Measurements from ENCODE around the gene VARS2. TPM values are rescaled to one million over a fixed set of nuclear protein-coding genes. Genes with fewer than 3 reads are reported as not detected.
"Not testable (repeated sequence)": the region's sequence is repeated elsewhere in the genome, so short reads cannot be mapped to it uniquely, and the experiment has no call there.

VARS2 gene
- total RNA-seq, 1 donor from 2014 or later, result 23.5 TPM

DNA sequence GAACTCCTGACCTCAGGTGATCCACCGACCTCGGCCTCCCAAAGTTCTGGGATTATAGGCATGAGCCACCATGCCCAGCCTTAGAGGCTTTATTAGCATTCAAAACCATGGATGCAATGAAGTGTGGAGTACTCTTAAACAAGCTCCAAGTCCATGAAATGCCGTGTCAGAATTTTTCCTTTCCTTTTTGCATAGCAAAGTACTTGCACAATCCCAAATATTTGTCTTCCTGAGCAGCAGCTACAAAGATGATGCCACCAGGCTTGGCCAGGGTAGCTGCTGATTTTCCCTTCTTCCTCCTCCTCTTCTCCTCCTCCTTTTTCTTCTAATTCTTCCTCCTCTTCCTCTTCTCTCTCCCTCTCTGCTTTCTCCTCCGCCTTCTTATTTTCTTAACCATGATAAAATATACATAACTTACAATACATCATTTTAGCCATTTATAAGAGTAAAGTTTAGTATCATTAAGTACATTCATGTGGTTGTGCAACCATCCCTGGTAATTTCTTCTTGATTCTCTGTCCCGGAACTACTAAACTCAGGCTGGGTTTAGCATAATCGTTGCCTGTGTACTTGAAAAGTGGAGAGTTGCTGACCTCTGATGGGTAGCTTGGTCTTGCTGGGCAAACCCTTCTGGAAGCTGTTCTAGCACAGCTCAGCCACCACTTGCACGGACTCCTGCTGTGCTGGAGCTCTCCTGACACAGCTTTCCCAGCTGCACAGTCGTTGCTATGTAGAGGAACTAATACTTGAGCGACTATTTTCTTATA, 47.1 kb downstream of the VARS2 start:
- DNase-seq (ENCODE audit: low spot score), result no peak

DNA sequence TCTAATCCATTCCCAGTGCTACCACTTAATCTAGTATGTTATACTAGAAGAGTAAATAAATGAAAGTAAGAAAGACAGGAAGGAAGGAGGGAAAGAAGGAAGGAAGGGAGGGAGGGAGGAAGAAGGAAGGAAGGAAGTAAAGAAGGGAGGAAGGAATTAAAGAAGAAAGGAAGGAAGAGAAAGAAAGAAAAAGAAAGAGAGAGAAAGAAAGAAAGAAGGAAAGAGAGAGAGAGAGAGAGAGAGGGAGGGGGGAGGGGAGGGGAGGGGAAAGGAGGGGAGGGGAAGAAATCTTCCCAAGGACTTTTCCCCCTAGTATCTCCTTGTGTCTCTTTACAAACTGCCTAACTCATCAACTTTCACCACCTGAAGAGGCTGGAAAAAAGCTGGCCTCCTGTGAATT, 48.7 kb downstream of the VARS2 start:
- no peak for DNase-seq (ENCODE audit: low spot score)

GRCh38 chr6:30963641-30964040, 49.6 kb downstream of the VARS2 start:
- no peak for DNase-seq (ENCODE audit: low spot score)

- no peak for DNase-seq (ENCODE audit: low spot score)
Measured at GRCh38 chr6:30964075-30964474, 50.0 kb downstream of the VARS2 start.

DNA sequence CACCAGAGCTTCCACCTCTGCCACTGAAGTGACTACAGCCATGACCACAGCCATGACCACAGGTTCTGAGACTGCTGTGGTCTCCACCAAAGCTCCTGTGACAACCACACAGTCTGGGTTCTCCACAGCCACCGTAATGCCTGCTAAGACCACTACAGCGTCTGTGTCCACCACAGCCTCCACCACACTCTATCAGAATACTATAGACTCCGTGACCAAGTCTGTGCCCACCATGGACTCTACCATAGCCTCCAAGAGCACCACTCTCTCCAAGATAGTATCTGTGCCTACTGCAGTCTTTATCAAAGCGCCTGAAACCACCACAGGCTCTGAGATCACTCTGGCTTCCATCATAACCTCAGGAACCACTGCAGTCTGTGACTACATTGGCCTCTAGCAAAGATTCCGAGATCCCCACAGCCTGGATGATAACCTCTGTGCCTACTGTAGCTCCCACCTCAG, 51.1 kb downstream of the VARS2 start:
- no peak for DNase-seq (ENCODE audit: low spot score)

DNA sequence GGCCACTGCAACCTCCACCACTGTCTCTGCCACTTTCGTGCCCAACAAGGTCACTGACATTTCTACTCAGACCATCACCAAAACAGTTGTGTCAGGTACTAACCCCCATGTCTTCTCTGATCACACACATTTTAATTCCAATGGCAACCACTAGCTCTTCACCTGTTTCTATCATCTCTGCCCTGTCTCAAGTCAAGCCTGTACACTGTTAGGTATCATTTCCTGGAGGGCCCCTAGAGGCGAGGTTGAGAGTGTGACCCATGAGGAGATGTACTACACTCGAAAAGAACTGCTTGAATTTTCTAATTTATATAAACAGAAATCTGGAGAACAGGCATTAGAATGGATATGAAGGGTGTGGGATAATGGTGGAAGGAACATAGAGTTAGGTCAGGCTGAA, 52.1 kb downstream of the VARS2 start:
- DNase-seq (ENCODE audit: low spot score), result no peak

- not testable (repeated sequence) for DNase-seq (ENCODE audit: low spot score)
Measured at GRCh38 chr6:30969171-30969570, 55.1 kb downstream of the VARS2 start.

GRCh38 chr6:30970946-30971345, 56.9 kb downstream of the VARS2 start:
- no peak for DNase-seq (ENCODE audit: low spot score)

GRCh38 chr6:30972816-30973215, 58.8 kb downstream of the VARS2 start:
- DNase-seq (ENCODE audit: low spot score), result no peak

- no peak for DNase-seq (ENCODE audit: low spot score)
Measured at GRCh38 chr6:30974490-30975252, 60.6 kb downstream of the VARS2 start.

Small RNA genes within 50 kb of the gene (microRNA-seq; reads per million reads assigned to microRNA genes)
- 3.6 reads per million for gene MIR4640 (ENCODE audit: borderline number of aligned reads)

Other genes with a start within 250 kb of the VARS2 start
- gene DHX16, start 241.2 kb upstream of the VARS2 start, total RNA-seq, result 27.2 TPM
- gene PPP1R18, start 227.6 kb upstream of the VARS2 start, total RNA-seq, result 87.0 TPM
- gene NRM, start 223.3 kb upstream of the VARS2 start, total RNA-seq, result 7.3 TPM
- gene MDC1, start 197.0 kb upstream of the VARS2 start, total RNA-seq, result 19.8 TPM
- gene TUBB, start 193.9 kb upstream of the VARS2 start, total RNA-seq, result 452 TPM
- gene FLOT1, start 171.6 kb upstream of the VARS2 start, total RNA-seq, result 190 TPM
- gene IER3, start 169.7 kb upstream of the VARS2 start, total RNA-seq, result 146 TPM
- gene DDR1, start 29.7 kb upstream of the VARS2 start, total RNA-seq, result 82.1 TPM
- gene GTF2H4, start 6.0 kb upstream of the VARS2 start, total RNA-seq, result 44.4 TPM
- gene SFTA2, start 17.9 kb downstream of the VARS2 start, total RNA-seq, result not detected
- not detected for gene MUCL3, start 26.7 kb downstream of the VARS2 start, total RNA-seq
- not detected for gene MUC21, start 69.5 kb downstream of the VARS2 start, total RNA-seq
- not detected for gene MUC22, start 96.2 kb downstream of the VARS2 start, total RNA-seq
- gene C6orf15, start 198.3 kb downstream of the VARS2 start, total RNA-seq, result not detected
- gene PSORS1C1, start 200.6 kb downstream of the VARS2 start, total RNA-seq, result 0.45 TPM
- not detected for gene CDSN, start 206.2 kb downstream of the VARS2 start, total RNA-seq
- not detected for gene PSORS1C2, start 224.8 kb downstream of the VARS2 start, total RNA-seq
- 8.4 TPM for gene CCHCR1, start 243.6 kb downstream of the VARS2 start, total RNA-seq
- gene TCF19, start 244.4 kb downstream of the VARS2 start, total RNA-seq, result 2.1 TPM